GM18873 (cell line): ENCODE data around the gene CRPPA.
"Not testable (repeated sequence)": the region's sequence is repeated elsewhere in the genome, so short reads cannot be mapped to it uniquely, and the experiment has no call there.

Source experiments
- ATAC-seq: cut with Tn5 transposase; IDR thresholded peaks from one replicate; pipeline ENCODE4 v1.9.1; 2021; ENCODE audit warnings: mild to moderate bottlenecking, moderate library complexity, moderate number of reproducible peaks; ENCODE audit not compliant: unreplicated experiment, low FRiP score

The CRPPA gene

DNA sequence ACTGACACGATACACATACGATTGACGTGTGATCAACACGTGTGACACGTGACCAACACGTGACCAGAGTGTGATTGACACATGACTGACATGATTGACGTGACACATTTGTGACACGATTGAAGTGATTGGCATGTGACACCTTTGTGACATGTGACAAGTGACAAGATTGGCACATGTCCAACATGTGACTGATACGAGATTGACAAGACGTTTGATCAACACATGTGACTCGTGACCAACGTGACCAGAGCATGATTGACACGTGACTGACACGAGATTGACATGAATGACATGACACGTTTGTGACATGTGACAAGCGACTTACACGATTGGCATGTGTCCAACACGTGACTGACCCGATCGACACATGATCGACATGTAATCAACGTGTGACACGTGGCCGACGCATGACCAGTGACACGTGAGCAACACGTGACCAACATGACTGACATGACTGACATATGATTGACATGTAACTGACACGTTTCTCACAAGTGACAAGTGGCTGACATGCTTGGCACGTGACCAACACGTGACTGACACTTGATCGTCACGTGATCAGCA, 22.0 kb downstream of the CRPPA start:
- no peak for ATAC-seq

- ATAC-seq: no peak
These were observed 23.0 kb downstream of the CRPPA start for GRCh38 chr7:16398146-16399017.

DNA sequence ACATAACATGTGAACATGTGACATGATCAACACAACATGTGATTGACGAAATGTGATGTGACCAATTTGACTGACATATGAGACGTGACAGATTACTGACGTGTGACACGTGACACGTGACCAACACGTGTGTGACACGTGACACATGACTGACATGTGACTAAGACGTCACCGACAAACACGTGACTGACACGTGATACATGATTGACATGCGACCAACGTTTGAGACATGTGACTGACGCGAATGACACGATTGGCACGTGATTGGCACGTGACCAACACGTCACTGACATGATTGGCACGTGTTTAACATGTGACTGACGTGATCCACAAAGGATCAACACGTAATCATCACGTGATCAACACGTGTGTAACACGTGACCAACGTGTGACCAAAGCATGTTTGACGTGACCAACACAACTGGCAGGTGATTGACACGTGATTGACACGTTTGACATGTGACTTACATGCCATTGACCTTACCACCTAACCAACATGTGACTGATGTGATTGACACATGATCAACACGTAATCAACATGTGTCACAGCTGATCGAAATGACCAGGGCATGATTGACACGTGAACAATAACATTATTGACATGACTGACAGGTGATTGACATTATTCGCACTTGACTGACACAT, 23.7 kb downstream of the CRPPA start:
- no peak for ATAC-seq

DNA sequence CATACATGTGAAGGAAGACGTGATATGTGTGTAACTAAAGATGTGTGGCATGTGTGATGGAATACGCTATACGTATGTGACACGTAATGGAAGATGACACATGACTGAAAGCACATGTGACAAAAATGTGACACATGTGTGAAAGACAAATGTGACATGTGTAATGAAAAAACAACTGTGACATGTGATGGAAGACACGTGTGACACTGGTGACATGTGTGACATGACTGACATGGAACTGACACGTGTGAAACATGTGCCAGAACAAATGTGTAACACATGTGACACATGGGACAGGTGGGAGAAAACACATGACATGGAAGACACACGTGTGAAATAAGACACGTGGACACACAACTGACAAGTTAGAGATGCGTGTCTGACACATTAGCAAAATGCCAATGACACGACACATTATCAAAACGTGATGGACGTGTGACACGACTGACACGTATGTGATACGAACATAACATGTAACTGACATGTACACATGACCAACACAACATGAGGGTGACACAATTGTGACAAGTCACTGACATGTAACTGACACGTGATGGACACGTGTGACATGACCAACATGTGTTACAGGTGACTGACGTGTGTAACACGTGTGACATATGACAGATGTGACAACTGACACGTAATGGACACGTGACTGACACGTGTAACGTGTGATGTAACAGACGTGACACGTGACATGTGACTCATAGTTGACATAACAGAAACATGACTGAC, 24.4 kb downstream of the CRPPA start:
- ATAC-seq: no peak

DNA sequence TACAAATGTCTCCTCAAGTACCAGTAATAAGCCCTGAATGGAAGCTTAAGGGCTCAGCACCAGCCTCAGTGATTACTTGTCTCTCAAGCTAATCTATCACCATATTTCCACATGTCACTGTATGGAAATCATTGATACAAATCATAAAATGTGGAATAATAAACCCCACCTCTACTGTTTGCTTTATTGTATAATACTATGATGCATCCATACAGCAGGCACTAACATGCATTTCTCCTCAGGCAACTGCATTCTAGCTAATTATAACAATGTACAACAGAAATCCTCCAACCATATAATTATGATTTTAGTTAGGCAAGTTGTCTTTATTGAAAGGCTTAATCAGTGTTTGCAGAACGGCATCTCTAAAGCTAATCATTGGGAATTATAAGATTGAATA, 26.2 kb downstream of the CRPPA start:
- no peak for ATAC-seq

DNA sequence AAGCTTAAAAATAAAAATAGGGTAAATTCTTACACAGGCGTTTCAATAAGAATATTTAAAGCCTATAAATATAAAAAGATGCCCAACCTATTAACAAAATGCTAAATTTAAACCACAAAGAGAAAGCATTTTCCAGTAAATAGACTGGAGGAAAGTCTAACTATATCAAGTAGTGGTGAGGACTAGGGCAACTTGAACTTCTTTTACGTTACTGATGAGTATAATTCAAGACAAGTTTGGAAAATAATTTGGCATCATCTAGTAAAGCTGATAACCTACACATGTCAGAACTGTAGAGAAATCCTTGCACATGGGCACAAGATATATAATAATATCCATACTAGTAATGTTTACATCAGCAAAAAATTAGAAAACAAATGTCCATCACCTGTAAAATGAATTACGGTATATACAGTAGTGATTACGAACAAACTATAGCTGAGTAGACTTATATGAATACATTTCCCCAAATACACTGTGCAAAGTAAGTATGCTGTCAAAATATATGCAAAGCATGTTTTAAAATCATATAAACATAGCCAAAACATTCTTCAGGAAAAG, 27.4 kb downstream of the CRPPA start:
- no peak for ATAC-seq

GRCh38 chr7:16392990-16393523, 28.3 kb downstream of the CRPPA start:
- no peak for ATAC-seq

- ATAC-seq: not testable (repeated sequence)
These were observed 37.6 kb downstream of the CRPPA start for GRCh38 chr7:16383786-16384185.

DNA sequence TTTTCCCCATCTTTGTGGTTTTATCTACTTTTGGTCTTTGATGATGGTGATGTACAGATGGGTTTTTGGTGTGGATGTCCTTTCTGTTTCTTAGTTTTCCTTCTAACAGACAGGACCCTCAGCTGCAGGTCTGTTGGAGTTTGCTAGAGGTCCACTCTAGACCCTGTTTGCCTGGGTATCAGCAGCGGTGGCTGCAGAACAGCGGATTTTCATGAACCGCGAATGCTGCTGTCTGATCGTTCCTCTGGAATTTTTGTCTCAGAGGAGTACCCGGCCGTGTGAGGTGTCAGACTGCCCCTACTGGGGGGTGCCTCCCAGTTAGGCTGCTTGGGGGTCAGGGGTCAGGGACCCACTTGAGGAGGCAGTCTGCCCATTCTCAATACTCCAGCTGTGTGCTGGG, 38.2 kb downstream of the CRPPA start:
- ATAC-seq: not testable (repeated sequence)
